Measurements from ENCODE around the gene TMEM138.

- TF ChIP-seq REST (IDR thresholded peaks at IDR 0.05; ENCODE audit: insufficient replicate concordance, low read depth) (no peak), CTCF (IDR thresholded peaks at IDR 0.05; ENCODE audit: insufficient read depth, low read length) (no peak), POLR2AphosphoS5 (IDR thresholded peaks at IDR 0.05; ENCODE audit: low read depth) (no peak)
Observed at GRCh38 chr11:61414547-61414946, 52.4 kb downstream of the TMEM138 start.
